Activated CD8-positive, alpha-beta memory T cell treated with anti-CD3 and anti-CD28 coated beads, Interleukin-2, amount 10 ng/mL, durations not matched to agents 7 days and 5 days (primary cell): ENCODE data around the gene KCNN3. TPM values are rescaled to one million over a fixed set of nuclear protein-coding genes. Genes with fewer than 3 reads are reported as not detected.

Source experiments
- total RNA-seq, 2 experiments: library from RNA; stranded (reverse); gene quantifications; one replicate each; pipeline ENCODE4 v1.2.3, GENCODE V29; 2021

The KCNN3 gene
- total RNA-seq, 2 experiments from 2014 or later = 0.02 TPM; not detected in 1

Other genes starting within 250 kb of the KCNN3 start
- 10 to 100 TPM; 43.6 to 46.8 TPM for gene PMVK, start 66.4 kb upstream of the KCNN3 start, total RNA-seq
- gene PBXIP1, start 85.8 kb upstream of the KCNN3 start, total RNA-seq = 10 to 100 TPM; 52.6 to 61.5 TPM
- gene PYGO2, start 91.5 kb upstream of the KCNN3 start, total RNA-seq = 10 to 100 TPM; 44.0 to 47.9 TPM
- gene SHC1, start 100.5 kb upstream of the KCNN3 start, total RNA-seq = 10 to 100 TPM; 48.0 to 57.4 TPM
- 100 to 1,000 TPM; 149 to 155 TPM for gene CKS1B, start 104.4 kb upstream of the KCNN3 start, total RNA-seq
- gene FLAD1, start 113.1 kb upstream of the KCNN3 start, total RNA-seq = 10 to 100 TPM; 48.2 to 63.7 TPM
- 1 to 10 TPM in 1 of 2 experiments, under 1 TPM in 1; 0.91 to 1.2 TPM for gene LENEP, start 123.3 kb upstream of the KCNN3 start, total RNA-seq
- gene ZBTB7B, start 132.5 kb upstream of the KCNN3 start, total RNA-seq = 10 to 100 TPM; 58.1 to 74.8 TPM
- under 1 TPM; 0.09 to 0.29 TPM for gene DCST2, start 163.5 kb upstream of the KCNN3 start, total RNA-seq
- gene DCST1, start 163.5 kb upstream of the KCNN3 start, total RNA-seq = not detected
- 10 to 100 TPM; 41.7 to 47.5 TPM for gene ADAM15, start 181.0 kb upstream of the KCNN3 start, total RNA-seq
- 1 to 10 TPM; 3.8 to 5.3 TPM for gene EFNA4, start 193.5 kb upstream of the KCNN3 start, total RNA-seq
- gene EFNA3, start 208.6 kb upstream of the KCNN3 start, total RNA-seq = 1 to 10 TPM; 1.9 to 2.8 TPM